Common myeloid progenitor, CD34-positive (primary cell): Measurements from ENCODE around the gene SELENOO.

ENCODE experiments used
- CTCF ChIA-PET: fragments of 350-600 bp; sonication (Branson Sonifier 250); formaldehyde crosslinking; loops from one replicate; lab custom pipeline; 2021; ENCODE audit warnings: antibody characterized with exemption; lab: Charles Lee
- POLR2A ChIA-PET: fragments of 350-600 bp; sonication (Branson Sonifier 250); formaldehyde crosslinking; loops from one replicate; lab custom pipeline; 2021; ENCODE audit warnings: antibody characterized with exemption; lab: Charles Lee
- DNase-seq, 3 donors: peaks; one replicate each; pipeline versions ENCODE4 v3.0.0 to v3.0.0-alpha.2; 2013
- H3K27ac ChIP-seq, 2 experiments: 1 replicate in 1 of 2; 2 replicates in 1 of 2; pipeline ENCODE4 v1.7.0; 2013; ENCODE audit warnings: inconsistent platforms in 2 of 2, low read length in 2 of 2, mild to moderate bottlenecking in 2 of 2, low read depth in 1 of 2, moderate library complexity in 1 of 2; ENCODE audit not compliant: severe bottlenecking in 2 of 2, insufficient read depth in 1 of 2, poor library complexity in 1 of 2
- H3K27me3 ChIP-seq, 5 experiments: replicated peaks in 2 of 5; 1 replicate in 3 of 5; 2 replicates in 2 of 5; pipeline versions ENCODE4 v1.6.1 to v1.7.0; 2013; ENCODE audit warnings: low read length in 4 of 5, mild to moderate bottlenecking in 2 of 5, moderate library complexity in 2 of 5, inconsistent platforms in 1 of 5; ENCODE audit not compliant: insufficient read depth in 5 of 5, control insufficient read depth in 4 of 5
- H3K36me3 ChIP-seq, 4 experiments: 1 replicate in 2 of 4; 2 replicates in 2 of 4; pipeline versions ENCODE4 v1.6.1 to v1.7.0; 2013; ENCODE audit warnings: low read length in 3 of 4, control low read depth in 1 of 4, mild to moderate bottlenecking in 1 of 4; ENCODE audit not compliant: control insufficient read depth in 4 of 4, insufficient read depth in 4 of 4
- H3K4me1 ChIP-seq, 4 experiments: 1 replicate in 3 of 4; 2 replicates in 1 of 4; pipeline versions ENCODE4 v1.6.1 to v1.7.1; 2013; ENCODE audit warnings: low read length in 3 of 4, mild to moderate bottlenecking in 3 of 4, control low read depth in 1 of 4, inconsistent platforms in 1 of 4, moderate library complexity in 1 of 4; ENCODE audit not compliant: control insufficient read depth in 4 of 4, insufficient read depth in 4 of 4; ENCODE audit errors: control extremely low read depth in 1 of 4
- H3K4me3 ChIP-seq, 7 experiments: 1 replicate in 4 of 7; 2 replicates in 3 of 7; pipeline versions ENCODE4 v1.5.1 to v1.7.0; 2013; ENCODE audit warnings: mild to moderate bottlenecking in 7 of 7, low read length in 6 of 7, moderate library complexity in 6 of 7, inconsistent platforms in 2 of 7, low read depth in 2 of 7, control low read depth in 1 of 7; ENCODE audit not compliant: insufficient read depth in 4 of 7, control insufficient read depth in 1 of 7; ENCODE audit errors: extremely low read depth in 1 of 7
- H3K9me3 ChIP-seq, 5 experiments: 1 replicate in 4 of 5; 2 replicates in 1 of 5; pipeline versions ENCODE4 v1.6.1 to v1.7.1; 2013; ENCODE audit warnings: low read length in 4 of 5, mild to moderate bottlenecking in 2 of 5, inconsistent platforms in 1 of 5, low read depth in 1 of 5, moderate library complexity in 1 of 5; ENCODE audit not compliant: control insufficient read depth in 4 of 5, insufficient read depth in 2 of 5; ENCODE audit errors: control extremely low read depth in 1 of 5
- WGBS: methylation state at CpG from one replicate; pipeline ENCODE4 v1.1.5; 2013; ENCODE audit not compliant: insufficient coverage; 5-methylcytosine and 5-hydroxymethylcytosine counted together

The SELENOO gene

GRCh38 chr22:50183141-50183971, 17.5 kb upstream of the SELENOO start:
- H3K9me3 ChIP-seq, result no peaks in the 10 kb centered on the region
- H3K4me1 ChIP-seq, result peaks cover 0 to 61% (median 48%) of the 10 kb centered on the region in 4 experiments
- DNase-seq, result no peak
- peaks cover 0 to 2% (median 0%) of the 10 kb centered on the region in 4 experiments for H3K36me3 ChIP-seq
- H3K27ac ChIP-seq, result no peak overlapping the region
- CTCF ChIA-PET, result interaction anchor here (1.0 kb wide), 1 partner anchor 23 kb away, joined by 4 read pairs; no protein-coding TSS in a partner anchor
- POLR2A ChIA-PET, result interaction anchor here (1.1 to 1.9 kb wide), 2 partner anchors 10 to 13 kb away, joined by 3 to 7 read pairs; partner anchors contain the start of gene PANX2
- WGBS, result 94% methylated on average over 12 of the region's 19 CpGs
- H3K4me3 ChIP-seq, result no peak overlapping the region
- peaks cover 0 to 6% (median 0%) of the 10 kb centered on the region in 5 experiments for H3K27me3 ChIP-seq

GRCh38 chr22:50184004-50184901, 16.6 kb upstream of the SELENOO start:
- Histone ChIP-seq H3K4me3 (peak overlapping the region in 4 of 7 experiments; percentile 4 to 72 (median 66)), H3K27ac (no peak overlapping the region), H3K9me3 (no peaks in the 10 kb centered on the region), H3K36me3 (peaks cover 0 to 8% (median 1%) of the 10 kb centered on the region in 4 experiments), H3K27me3 (peaks cover 0 to 6% (median 0%) of the 10 kb centered on the region in 5 experiments), H3K4me1 (peaks cover 0 to 62% (median 55%) of the 10 kb centered on the region in 4 experiments)
- ChIA-PET CTCF (interaction anchor here (0.8 to 0.9 kb wide), 2 partner anchors 32 to 34 kb away, joined by 3 read pairs; no protein-coding TSS in a partner anchor), POLR2A (interaction anchor here (1.1 to 1.9 kb wide), 3 partner anchors 11 to 22 kb away, joined by 3 to 7 read pairs (median 4); partner anchors contain the start of gene PANX2)
- 49% methylated on average over 27 of the region's 32 CpGs for WGBS
- no peak for DNase-seq

- Histone ChIP-seq H3K36me3 (peaks cover 0 to 9% (median 1%) of the 10 kb centered on the region in 4 experiments), H3K27me3 (peaks cover 0 to 6% (median 0%) of the 10 kb centered on the region in 5 experiments), H3K9me3 (no peaks in the 10 kb centered on the region), H3K4me1 (peaks cover 0 to 62% (median 56%) of the 10 kb centered on the region in 4 experiments), H3K27ac (peak overlapping the region in 1 of 2 experiments; percentile 58), H3K4me3 (peak overlapping the region; percentile 9 to 72 (median 49))
- POLR2A ChIA-PET, result interaction anchor here (1.1 to 1.9 kb wide), 3 partner anchors 12 to 21 kb away, joined by 3 to 7 read pairs (median 4); partner anchors contain the start of gene PANX2
- CTCF ChIA-PET, result interaction anchor here (0.8 to 0.9 kb wide), 2 partner anchors 33 to 35 kb away, joined by 3 read pairs; no protein-coding TSS in a partner anchor
- 3% methylated on average over 52 of the region's 63 CpGs for WGBS
- no peak for DNase-seq
These were observed 15.9 kb upstream of the SELENOO start for GRCh38 chr22:50184902-50185374.

GRCh38 chr22:50185375-50186087, 15.3 kb upstream of the SELENOO start, which contains the start of gene TRABD:
Gene TRABD, plus strand, starts transcription at chr22:50185913. Its CDS starts 7,148 bp downstream, at chr22:50193061.
- Histone ChIP-seq H3K4me3 (peak within 1 kb of the TSS; percentile 35 to 73 (median 65)), H3K27ac (peak within 1 kb of the TSS in 1 of 2 experiments; percentile 71), H3K9me3 (no peaks in the 10 kb centered on the region), H3K36me3 (peaks cover 0 to 9% (median 1%) of the 10 kb centered on the region in 4 experiments), H3K4me1 (peaks cover 0 to 62% (median 56%) of the 10 kb centered on the region in 4 experiments), H3K27me3 (peaks cover 0 to 6% (median 0%) of the 10 kb centered on the region in 5 experiments)
- ChIA-PET CTCF (no interaction called here), POLR2A (interaction anchor here (1.9 kb wide), 1 partner anchor 15 kb away, joined by 7 read pairs; the partner anchor contains the start of gene PANX2)
- peak; percentile 85 to 92 (median 92) for DNase-seq
- 3% methylated on average over 20 of the region's 90 CpGs for WGBS

- WGBS, result 2% methylated on average over 26 of the region's 47 CpGs
- H3K27ac ChIP-seq, result peak overlapping the region in 1 of 2 experiments; percentile 71
- CTCF ChIA-PET, result no interaction called here
- H3K27me3 ChIP-seq, result peaks cover 0 to 6% (median 0%) of the 10 kb centered on the region in 5 experiments
- peak overlapping the region; percentile 35 to 73 (median 65) for H3K4me3 ChIP-seq
- no peaks in the 10 kb centered on the region for H3K9me3 ChIP-seq
- peaks cover 0 to 67% (median 63%) of the 10 kb centered on the region in 4 experiments for H3K4me1 ChIP-seq
- no peak for DNase-seq
- H3K36me3 ChIP-seq, result peaks cover 0 to 9% (median 1%) of the 10 kb centered on the region in 4 experiments
- POLR2A ChIA-PET, result no interaction called here
These were observed 14.6 kb upstream of the SELENOO start for GRCh38 chr22:50186181-50186714.
